Thyroid gland (tissue), 4 donors: ENCODE data around the gene HOXA2. TPM values are rescaled to one million over a fixed set of nuclear protein-coding genes. Genes with fewer than 3 reads are reported as not detected.

ENCODE experiments used
- DNase-seq, 2 donors: peaks; one replicate each; pipeline ENCODE4 v3.0.0-alpha.2; 2019
- H3K27ac ChIP-seq, 3 donors: fragments of 200-600 bp; sonication (generic); 1 replicate in 2 of 3; 2 replicates in 1 of 3; pipeline ENCODE4 v1.5.1; 2016 to 2019; ENCODE audit warnings: mild to moderate bottlenecking in 1 of 3, moderate library complexity in 1 of 3
- H3K27me3 ChIP-seq: fragments of 200-600 bp; sonication (generic); one replicate; pipeline ENCODE4 v1.5.1; 2019
- H3K36me3 ChIP-seq, 2 donors: fragments of 200-600 bp; sonication (generic); one replicate each; pipeline ENCODE4 v1.5.1; 2016 to 2019
- H3K4me1 ChIP-seq, 2 donors: fragments of 200-600 bp; sonication (generic); one replicate each; pipeline ENCODE4 v1.5.1; 2017 to 2019
- H3K4me3 ChIP-seq, 3 donors: fragments of 200-600 bp; sonication (generic); replicated peaks in 1 of 3; 1 replicate in 2 of 3; 2 replicates in 1 of 3; pipeline ENCODE4 v1.5.1; 2016; ENCODE audit warnings: mild to moderate bottlenecking in 1 of 3
- H3K9me3 ChIP-seq: fragments of 200-600 bp; sonication (generic); one replicate; pipeline ENCODE4 v1.5.1; 2017
- CTCF ChIP-seq, 6 experiments: fragments of 200-600 bp in 3 of 6; fragments of 450-650 bp in 3 of 6; sonication (generic) in 3 of 6; IDR thresholded peaks; one replicate each; pipeline ENCODE4 v1.5.1; 2016 to 2019; ENCODE audit warnings: antibody characterized with exemption in 6 of 6, mild to moderate bottlenecking in 2 of 6, inconsistent platforms in 1 of 6, moderate library complexity in 1 of 6
- POLR2A ChIP-seq, 2 donors: fragments of 450-650 bp; IDR thresholded peaks; one replicate each; pipeline ENCODE4 v1.6.1; 2017; ENCODE audit warnings: antibody characterized with exemption in 2 of 2, mild to moderate bottlenecking in 2 of 2, moderate library complexity in 1 of 2
- WGBS, 2 donors: methylation state at CpG; one replicate each; pipeline ENCODE4 v1.1.5; 2017; 5-methylcytosine and 5-hydroxymethylcytosine counted together
- intact Hi-C: fragments of 100-400 bp; cut with DNase I; formaldehyde crosslinking; loops from one replicate; pipeline ENCODE4 v1.15.1; 2023
- total RNA-seq, 4 donors: library from RNA; depleted of rRNA; stranded (reverse); fragments of >200 nt; gene quantifications; one replicate each; pipeline ENCODE4 v1.2.3, GENCODE V29; 2016

HOXA2 gene
- total RNA-seq, 4 donors from 2014 or later: 0.73 to 2.7 (median 1.7) TPM

- 87 to 89% methylated on average over 2 of the region's 2 CpGs for WGBS, 2 donors
- Histone ChIP-seq H3K9me3 (no peaks in the 10 kb centered on the region), H3K27ac (no peak overlapping the region), H3K4me3 (no peak overlapping the region), H3K36me3 (no peaks in the 10 kb centered on the region), H3K27me3 (peaks cover 12% of the 10 kb centered on the region), H3K4me1 (no peaks in the 10 kb centered on the region)
- TF ChIP-seq POLR2A (IDR thresholded peaks at IDR 0.05) (no peak), CTCF (IDR thresholded peaks at IDR 0.05) (no peak)
- DNase-seq: no peak
- intact Hi-C loops: no loop called here
Observed at GRCh38 chr7:27083646-27084045, 18.8 kb downstream of the HOXA2 start.

GRCh38 chr7:27082171-27082570 lies 20.3 kb downstream of the HOXA2 start:
- Histone ChIP-seq H3K4me3 (no peak overlapping the region), H3K36me3 (no peaks in the 10 kb centered on the region), H3K27me3 (peaks cover 3% of the 10 kb centered on the region), H3K4me1 (no peaks in the 10 kb centered on the region), H3K9me3 (no peaks in the 10 kb centered on the region), H3K27ac (no peak overlapping the region)
- TF ChIP-seq POLR2A (IDR thresholded peaks at IDR 0.05) (no peak), CTCF (IDR thresholded peaks at IDR 0.05) (no peak)
- no peak for DNase-seq
- 89 to 93% methylated on average over 1 of the region's 1 CpG for WGBS, 2 donors
- intact Hi-C loops: no loop called here

- Histone ChIP-seq H3K27me3 (peaks cover under 1% of the 10 kb centered on the region), H3K4me3 (no peak overlapping the region), H3K36me3 (no peaks in the 10 kb centered on the region), H3K9me3 (no peaks in the 10 kb centered on the region), H3K4me1 (no peaks in the 10 kb centered on the region), H3K27ac (no peak overlapping the region)
- DNase-seq: no peak
- intact Hi-C loops: no loop called here
- WGBS, 2 donors: 81 to 82% methylated on average over 4 of the region's 4 CpGs
- no peak for TF ChIP-seq CTCF (IDR thresholded peaks at IDR 0.05)
- TF ChIP-seq POLR2A (IDR thresholded peaks at IDR 0.05): no peak
Observed at GRCh38 chr7:27080844-27081436, 21.5 kb downstream of the HOXA2 start.

- intact Hi-C loops: no loop called here
- no peak overlapping the region for H3K4me3 ChIP-seq
- DNase-seq: no peak
- no peaks in the 10 kb centered on the region for H3K27me3 ChIP-seq
- H3K36me3 ChIP-seq: no peaks in the 10 kb centered on the region
- WGBS, 2 donors: 94 to 100% methylated on average over 1 of the region's 1 CpG
- no peak overlapping the region for H3K27ac ChIP-seq
- H3K9me3 ChIP-seq: no peaks in the 10 kb centered on the region
- no peaks in the 10 kb centered on the region for H3K4me1 ChIP-seq
- TF ChIP-seq CTCF (IDR thresholded peaks at IDR 0.05) (no peak), POLR2A (IDR thresholded peaks at IDR 0.05) (no peak)
Observed at GRCh38 chr7:27079234-27079975, 23.1 kb downstream of the HOXA2 start.

GRCh38 chr7:27078616-27079233 lies 23.8 kb downstream of the HOXA2 start:
- no peak for DNase-seq
- TF ChIP-seq POLR2A (IDR thresholded peaks at IDR 0.05): no peak
- TF ChIP-seq CTCF (IDR thresholded peaks at IDR 0.05): no peak
- H3K4me1 ChIP-seq: no peaks in the 10 kb centered on the region
- H3K36me3 ChIP-seq: no peaks in the 10 kb centered on the region
- H3K4me3 ChIP-seq: no peak overlapping the region
- 93 to 98% methylated on average over 5 of the region's 5 CpGs for WGBS, 2 donors
- H3K9me3 ChIP-seq: no peaks in the 10 kb centered on the region
- intact Hi-C loops: no loop called here
- no peaks in the 10 kb centered on the region for H3K27me3 ChIP-seq
- H3K27ac ChIP-seq: no peak overlapping the region
